NCI-H774 (cell line): Measurements from ENCODE around the gene GRM7.

ENCODE experiments used
- DNase-seq: peaks from one replicate; lab custom pipeline; 2025; lab: John Stamatoyannopoulos, UW

Gene GRM7

GRCh38 chr3:7307410-7307809 lies 446.5 kb downstream of the GRM7 start:
- no peak for DNase-seq

- no peak for DNase-seq
These were observed 448.8 kb downstream of the GRM7 start for GRCh38 chr3:7309641-7310102.

- DNase-seq = no peak
These were observed 454.1 kb downstream of the GRM7 start for GRCh38 chr3:7315037-7315436.

GRCh38 chr3:7322957-7323669 lies 462.2 kb downstream of the GRM7 start:
- DNase-seq = no peak

- no peak for DNase-seq
These were observed 467.4 kb downstream of the GRM7 start for GRCh38 chr3:7328339-7328738.

- no peak for DNase-seq
These were observed 471.8 kb downstream of the GRM7 start for GRCh38 chr3:7332696-7333095.

- no peak for DNase-seq
These were observed 472.2 kb downstream of the GRM7 start for GRCh38 chr3:7333125-7333524.

GRCh38 chr3:7340795-7341194 lies 479.9 kb downstream of the GRM7 start:
- no peak for DNase-seq

GRCh38 chr3:7346364-7346763 lies 485.4 kb downstream of the GRM7 start:
- no peak for DNase-seq

GRCh38 chr3:7357101-7357500 lies 496.2 kb downstream of the GRM7 start:
- DNase-seq = no peak

GRCh38 chr3:7367968-7368367 lies 507.1 kb downstream of the GRM7 start:
- DNase-seq = no peak

GRCh38 chr3:7368597-7368996 lies 507.7 kb downstream of the GRM7 start:
- DNase-seq = no peak

GRCh38 chr3:7371693-7372572 lies 511.0 kb downstream of the GRM7 start:
- DNase-seq = no peak

- no peak for DNase-seq
These were observed 516.2 kb downstream of the GRM7 start for GRCh38 chr3:7377103-7377502.

GRCh38 chr3:7381741-7382140 lies 520.8 kb downstream of the GRM7 start:
- no peak for DNase-seq

GRCh38 chr3:7382293-7383010 lies 521.5 kb downstream of the GRM7 start:
- peak; percentile 21 for DNase-seq

GRCh38 chr3:7385635-7386034 lies 524.7 kb downstream of the GRM7 start:
- no peak for DNase-seq

GRCh38 chr3:7388026-7388425 lies 527.1 kb downstream of the GRM7 start:
- no peak for DNase-seq

GRCh38 chr3:7392206-7392605 lies 531.3 kb downstream of the GRM7 start:
- DNase-seq = no peak

- no peak for DNase-seq
These were observed 533.2 kb downstream of the GRM7 start for GRCh38 chr3:7393944-7394605.

- DNase-seq = no peak
These were observed 535.6 kb downstream of the GRM7 start for GRCh38 chr3:7396534-7396933.

- no peak for DNase-seq
These were observed 536.2 kb downstream of the GRM7 start for GRCh38 chr3:7397097-7397496.
